Testis (tissue), 2 donors: ENCODE data around the gene CUBN.

Source experiments
- CTCF ChIP-seq, 3 experiments: fragments of 450-650 bp in 2 of 3; fragments of 200-600 bp in 1 of 3; sonication (generic) in 1 of 3; IDR thresholded peaks; one replicate each; pipeline ENCODE4 v1.5.1; 2016 to 2019; ENCODE audit warnings: antibody characterized with exemption in 3 of 3, mild to moderate bottlenecking in 2 of 3, moderate library complexity in 1 of 3
- POLR2A ChIP-seq: fragments of 450-650 bp; IDR thresholded peaks from one replicate; pipeline ENCODE4 v1.6.1; 2017; ENCODE audit warnings: antibody characterized with exemption, mild to moderate bottlenecking, moderate library complexity

- TF ChIP-seq CTCF (IDR thresholded peaks at IDR 0.05): no peak
- no peak for TF ChIP-seq POLR2A
Observed at GRCh38 chr10:17177014-17177413, 47.4 kb upstream of the CUBN start.
